Fibroblast of lung (primary cell): ENCODE data around the gene SELENOW. TPM values are rescaled to one million over a fixed set of nuclear protein-coding genes. Genes with fewer than 3 reads are reported as not detected.
A peak's percentile ranks its signal among the peaks of the same experiment; 100 is the strongest.
"Not testable (repeated sequence)": the region's sequence is repeated elsewhere in the genome, so short reads cannot be mapped to it uniquely, and the experiment has no call there.

Experiments used
- DNase-seq, 2 donors: peaks; one replicate each; pipeline versions ENCODE4 v3.0.0 to v3.0.0-alpha.2; 2010; ENCODE audit warnings: low read depth in 2 of 2
- H2AFZ ChIP-seq: 2 replicates; pipeline ENCODE4 v1.5.1; 2012; ENCODE audit warnings: low read length, control low read depth, inconsistent platforms
- H3K27ac ChIP-seq: 2 replicates; pipeline ENCODE4 v1.5.1; 2011; ENCODE audit warnings: low read length, control low read depth; ENCODE audit not compliant: insufficient read depth
- H3K27me3 ChIP-seq: 2 replicates; pipeline ENCODE4 v1.5.1; 2011; ENCODE audit warnings: mild to moderate bottlenecking, low read length; ENCODE audit not compliant: control insufficient read depth, insufficient read depth
- H3K36me3 ChIP-seq: 2 replicates; pipeline ENCODE4 v1.5.1; 2011; ENCODE audit warnings: low read length; ENCODE audit not compliant: control insufficient read depth, insufficient read depth
- H3K4me1 ChIP-seq: 2 replicates; pipeline ENCODE4 v1.5.1; 2011; ENCODE audit warnings: low read length; ENCODE audit not compliant: control insufficient read depth, insufficient read depth; ENCODE audit errors: extremely low read depth
- H3K4me2 ChIP-seq: 2 replicates; pipeline ENCODE4 v1.5.1; 2011; ENCODE audit warnings: low read length, control low read depth; ENCODE audit not compliant: insufficient read depth; ENCODE audit errors: extremely low read depth
- H3K4me3 ChIP-seq, 4 experiments: fragments of 200-600 bp in 1 of 4; sonication (generic) in 1 of 4; replicated peaks in 1 of 4; 2 replicates each; pipeline ENCODE4 v1.5.1; 2011 to 2016; ENCODE audit warnings: low read length in 4 of 4, low read depth in 3 of 4, mild to moderate bottlenecking in 3 of 4, control low read depth in 2 of 4, inconsistent platforms in 1 of 4, mixed read lengths in 1 of 4; ENCODE audit not compliant: insufficient read depth in 1 of 4; ENCODE audit errors: control extremely low read depth in 1 of 4
- H3K79me2 ChIP-seq: 2 replicates; pipeline ENCODE4 v1.5.1; 2012; ENCODE audit warnings: mild to moderate bottlenecking, low read length, inconsistent platforms; ENCODE audit not compliant: control insufficient read depth, insufficient read depth
- H3K9ac ChIP-seq: 2 replicates; pipeline ENCODE4 v1.5.1; 2011; ENCODE audit warnings: mild to moderate bottlenecking, low read length, control low read depth; ENCODE audit not compliant: insufficient read depth
- H3K9me3 ChIP-seq: 2 replicates; pipeline ENCODE4 v1.5.1; 2012; ENCODE audit warnings: low read depth, low read length; ENCODE audit not compliant: control insufficient read depth, insufficient read depth
- H4K20me1 ChIP-seq: 2 replicates; pipeline ENCODE4 v1.5.1; 2011; ENCODE audit warnings: low read length; ENCODE audit not compliant: control insufficient read depth, insufficient read depth; ENCODE audit errors: extremely low read depth
- EZH2 ChIP-seq: IDR thresholded peaks from 2 replicates; pipeline ENCODE4 v1.5.1; 2012; ENCODE audit warnings: low read length, control low read depth, mild to moderate bottlenecking; ENCODE audit errors: missing control alignments
- polyA plus RNA-seq, 2 donors: library from polyadenylated mRNA; depleted of rRNA in 1 of 2; stranded (reverse) in 1 of 2; unstranded in 1 of 2; fragments of >200 nt; gene quantifications; 2 replicates each; pipeline ENCODE4 v1.2.1, GENCODE V29; 2011 to 2012; ENCODE audit warnings: missing spikeins in 1 of 2
- total RNA-seq: library from RNA; depleted of rRNA; stranded (reverse); fragments of >200 nt; gene quantifications from 2 replicates; pipeline ENCODE4 v1.2.1, GENCODE V29; 2014
- TF ChIP-seq, protein P1 (sequence below), 2 donors: IDR thresholded peaks in 1 of 2; conservative IDR thresholded peaks in 1 of 2; 1 replicate in 1 of 2; 2 replicates in 1 of 2; pipeline ENCODE4 v1.5.1; 2011 to 2012; ENCODE audit warnings: low read length in 2 of 2, control low read depth in 1 of 2, inconsistent platforms in 1 of 2, low read depth in 1 of 2, mild to moderate bottlenecking in 1 of 2

Gene SELENOW
- total and polyA plus RNA-seq, 2 donors (not counting 1 experiment from before 2014, with no cell fraction given), result 155 to 250 TPM

DNA sequence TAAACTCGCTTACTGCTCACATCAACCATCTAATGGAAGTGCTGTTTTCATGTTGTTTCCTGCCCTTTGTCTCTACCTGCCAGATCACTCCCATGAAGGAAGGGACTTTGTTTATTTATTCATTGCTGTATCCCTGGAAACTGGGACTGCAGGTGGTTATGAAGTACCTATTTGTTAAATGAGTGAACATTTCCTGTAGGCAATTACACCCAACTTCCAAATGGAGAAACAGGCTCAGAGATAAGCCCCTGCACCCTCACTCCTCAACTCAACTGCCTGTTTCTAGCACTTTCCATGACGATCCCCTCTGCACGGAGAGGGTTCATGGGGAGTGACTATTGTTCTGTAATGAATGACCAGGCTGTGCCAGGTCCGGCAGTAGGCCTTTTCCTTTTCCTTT lies 1.9 kb upstream of the SELENOW start:
- Histone ChIP-seq H3K36me3 (peaks cover 8% of the 10 kb centered on the region), H3K27ac (no peak overlapping the region), H3K4me1 (peaks cover 3% of the 10 kb centered on the region), H2AFZ (no peak overlapping the region), H4K20me1 (no peaks in the 10 kb centered on the region), H3K9me3 (no peaks in the 10 kb centered on the region), H3K9ac (no peak overlapping the region), H3K4me3 (no peak overlapping the region), H3K79me2 (peaks cover 29% of the 10 kb centered on the region), H3K27me3 (no peaks in the 10 kb centered on the region), H3K4me2 (no peak overlapping the region)
- DNase-seq, result peak in 1 of 2 donors; percentile 31
- no peak for TF ChIP-seq EZH2
- TF ChIP-seq, protein P1, sequence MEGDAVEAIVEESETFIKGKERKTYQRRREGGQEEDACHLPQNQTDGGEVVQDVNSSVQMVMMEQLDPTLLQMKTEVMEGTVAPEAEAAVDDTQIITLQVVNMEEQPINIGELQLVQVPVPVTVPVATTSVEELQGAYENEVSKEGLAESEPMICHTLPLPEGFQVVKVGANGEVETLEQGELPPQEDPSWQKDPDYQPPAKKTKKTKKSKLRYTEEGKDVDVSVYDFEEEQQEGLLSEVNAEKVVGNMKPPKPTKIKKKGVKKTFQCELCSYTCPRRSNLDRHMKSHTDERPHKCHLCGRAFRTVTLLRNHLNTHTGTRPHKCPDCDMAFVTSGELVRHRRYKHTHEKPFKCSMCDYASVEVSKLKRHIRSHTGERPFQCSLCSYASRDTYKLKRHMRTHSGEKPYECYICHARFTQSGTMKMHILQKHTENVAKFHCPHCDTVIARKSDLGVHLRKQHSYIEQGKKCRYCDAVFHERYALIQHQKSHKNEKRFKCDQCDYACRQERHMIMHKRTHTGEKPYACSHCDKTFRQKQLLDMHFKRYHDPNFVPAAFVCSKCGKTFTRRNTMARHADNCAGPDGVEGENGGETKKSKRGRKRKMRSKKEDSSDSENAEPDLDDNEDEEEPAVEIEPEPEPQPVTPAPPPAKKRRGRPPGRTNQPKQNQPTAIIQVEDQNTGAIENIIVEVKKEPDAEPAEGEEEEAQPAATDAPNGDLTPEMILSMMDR (conservative IDR thresholded peaks at IDR 0.05 in 1 of 2, IDR thresholded peaks at IDR 0.05 in 1 of 2; ENCODE audit: low read depth in 1 of 2, low read length in 2 of 2), result no peak

DNA sequence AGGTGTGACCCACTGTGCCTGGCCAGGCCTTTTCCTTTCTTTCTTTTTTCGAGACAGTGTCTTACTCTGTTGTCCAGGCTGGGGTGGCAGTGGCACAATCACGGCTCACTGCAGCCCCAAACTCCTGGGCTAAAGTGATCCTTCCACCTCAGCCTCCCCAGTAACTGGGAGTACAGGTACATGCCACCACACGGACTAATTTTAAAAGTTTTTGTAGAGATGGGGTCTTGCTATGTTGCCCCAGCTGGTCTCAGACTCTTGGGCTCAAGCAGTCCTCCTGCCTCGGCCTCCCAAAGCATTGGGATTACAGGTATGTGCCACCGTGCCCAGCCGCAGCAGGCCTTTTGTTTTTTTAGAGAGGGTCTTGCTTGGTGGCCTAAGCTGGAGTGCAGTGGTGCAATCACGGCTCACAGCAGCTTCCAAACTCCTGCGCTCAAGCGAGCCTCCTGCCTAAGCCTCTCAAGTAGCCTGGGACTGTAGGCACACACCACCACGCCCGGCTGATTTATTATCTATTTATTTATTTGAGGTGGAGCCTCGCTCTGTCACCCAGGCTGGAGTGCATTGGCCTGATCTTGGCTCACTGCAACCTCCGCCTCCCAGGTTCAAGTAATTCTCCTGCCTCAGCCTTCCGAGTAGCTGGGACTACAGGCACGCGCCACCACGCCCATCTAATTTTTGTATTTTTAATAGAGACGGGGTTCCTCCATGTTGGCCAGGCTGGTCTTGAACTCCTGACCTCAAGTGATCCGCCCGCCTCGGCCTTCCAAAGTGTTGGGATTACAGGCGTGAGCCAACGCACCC lies 1.1 kb upstream of the SELENOW start:
- H3K27ac ChIP-seq, result peak overlapping the region; percentile 93
- H4K20me1 ChIP-seq, H3K9ac ChIP-seq, H3K36me3 ChIP-seq, H3K4me1 ChIP-seq, H3K27me3 ChIP-seq, DNase-seq, H3K9me3 ChIP-seq: not testable (repeated sequence)
- H2AFZ ChIP-seq, result peak overlapping the region; percentile 34
- H3K79me2 ChIP-seq, result peaks cover 31% of the 10 kb centered on the region
- H3K4me3 ChIP-seq, result peak overlapping the region; percentile 85 to 96 (median 88)
- H3K4me2 ChIP-seq, result peak overlapping the region; percentile 75

DNA sequence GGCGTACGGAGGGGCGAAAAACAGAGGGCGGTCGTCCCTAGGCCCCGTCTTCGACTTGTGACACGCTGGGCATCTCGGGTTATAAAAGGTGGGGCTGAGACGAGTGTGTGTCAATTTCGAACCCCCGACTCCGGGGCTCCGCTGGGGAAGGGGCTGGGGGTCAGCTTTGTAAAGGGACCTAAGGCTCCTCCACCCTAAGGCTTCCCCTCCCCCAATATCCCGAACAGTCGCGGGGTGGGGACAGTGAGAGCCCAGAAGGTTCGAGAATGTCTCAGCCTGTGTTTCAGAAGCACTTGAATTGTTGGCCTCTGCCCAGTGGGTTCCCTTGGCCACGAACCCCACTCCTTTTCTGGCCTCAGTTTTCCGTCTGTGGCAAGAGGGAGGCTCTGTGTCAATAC lies 450 bp downstream of the SELENOW start:
- TF ChIP-seq EZH2, result no peak
- TF ChIP-seq, protein P1 (conservative IDR thresholded peaks at IDR 0.05 in 1 of 2, IDR thresholded peaks at IDR 0.05 in 1 of 2; ENCODE audit: low read depth in 1 of 2, low read length in 2 of 2), result no peak
- Histone ChIP-seq H3K9me3 (no peaks in the 10 kb centered on the region), H3K9ac (peak overlapping the region; percentile 97), H2AFZ (peak overlapping the region; percentile 12), H3K4me2 (peak overlapping the region; percentile 84), H3K4me1 (peaks cover 3% of the 10 kb centered on the region), H3K79me2 (peaks cover 31% of the 10 kb centered on the region), H3K27ac (peak overlapping the region; percentile 93), H3K27me3 (no peaks in the 10 kb centered on the region), H3K4me3 (peak overlapping the region; percentile 85 to 96 (median 88)), H3K36me3 (peaks cover 10% of the 10 kb centered on the region), H4K20me1 (no peaks in the 10 kb centered on the region)
- peak in 1 of 2 donors; percentile 12 for DNase-seq
